ENCODE results near the gene NR2C2.
A peak's percentile ranks its signal among the peaks of the same experiment; 100 is the strongest.

Gene NR2C2

DNA sequence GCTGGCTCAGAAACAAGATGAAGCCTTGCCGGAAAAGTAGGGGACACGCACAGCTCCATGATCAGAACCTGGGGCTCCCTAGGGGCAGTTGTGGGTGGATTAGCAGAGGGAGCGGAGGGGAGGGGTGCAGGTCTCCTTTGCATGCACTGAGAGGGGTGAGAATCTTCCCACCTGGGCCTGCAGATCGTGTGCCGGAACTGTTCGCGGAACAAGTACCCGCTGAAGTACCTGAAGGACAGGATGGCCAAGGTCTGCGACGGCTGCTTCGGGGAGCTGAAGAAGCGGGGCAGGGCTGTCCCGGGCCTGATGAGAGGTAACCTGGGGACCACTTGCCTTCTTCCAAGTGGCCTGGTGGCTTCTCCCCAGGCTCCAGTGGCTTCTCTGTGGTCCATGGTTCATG lies 24.5 kb upstream of the NR2C2 start:
- no peak overlapping the region for H3K4me3 ChIP-seq (ENCODE audit: insufficient read depth, low read length, poor library complexity, severe bottlenecking)
- no peaks in the 10 kb centered on the region for H3F3A ChIP-seq (ENCODE audit: insufficient read depth)
- no peaks in the 10 kb centered on the region for H4K20me1 ChIP-seq (ENCODE audit: low read depth, low read length)
- H3K9me3 ChIP-seq (ENCODE audit: insufficient read depth, low read length), result no peaks in the 10 kb centered on the region
- H3K4me2 ChIP-seq (ENCODE audit: low read depth, low read length, poor library complexity, severe bottlenecking), result no peak overlapping the region
- TF ChIP-seq EZH2phosphoT487 (conservative IDR thresholded peaks at IDR 0.05; ENCODE audit: low read length), result no peak
- TF ChIP-seq, protein P1, sequence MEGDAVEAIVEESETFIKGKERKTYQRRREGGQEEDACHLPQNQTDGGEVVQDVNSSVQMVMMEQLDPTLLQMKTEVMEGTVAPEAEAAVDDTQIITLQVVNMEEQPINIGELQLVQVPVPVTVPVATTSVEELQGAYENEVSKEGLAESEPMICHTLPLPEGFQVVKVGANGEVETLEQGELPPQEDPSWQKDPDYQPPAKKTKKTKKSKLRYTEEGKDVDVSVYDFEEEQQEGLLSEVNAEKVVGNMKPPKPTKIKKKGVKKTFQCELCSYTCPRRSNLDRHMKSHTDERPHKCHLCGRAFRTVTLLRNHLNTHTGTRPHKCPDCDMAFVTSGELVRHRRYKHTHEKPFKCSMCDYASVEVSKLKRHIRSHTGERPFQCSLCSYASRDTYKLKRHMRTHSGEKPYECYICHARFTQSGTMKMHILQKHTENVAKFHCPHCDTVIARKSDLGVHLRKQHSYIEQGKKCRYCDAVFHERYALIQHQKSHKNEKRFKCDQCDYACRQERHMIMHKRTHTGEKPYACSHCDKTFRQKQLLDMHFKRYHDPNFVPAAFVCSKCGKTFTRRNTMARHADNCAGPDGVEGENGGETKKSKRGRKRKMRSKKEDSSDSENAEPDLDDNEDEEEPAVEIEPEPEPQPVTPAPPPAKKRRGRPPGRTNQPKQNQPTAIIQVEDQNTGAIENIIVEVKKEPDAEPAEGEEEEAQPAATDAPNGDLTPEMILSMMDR (IDR thresholded peaks at IDR 0.05; ENCODE audit: insufficient read depth, low read length, poor library complexity, severe bottlenecking), result no peak
- no peaks in the 10 kb centered on the region for H3K36me3 ChIP-seq (ENCODE audit: low read length)
- no peak overlapping the region for H3K27ac ChIP-seq (ENCODE audit: low read depth, low read length)
- no peaks in the 10 kb centered on the region for H3K27me3 ChIP-seq (ENCODE audit: low read length)
- no peak overlapping the region for H3K9ac ChIP-seq (ENCODE audit: low read length)
- H3K9me2 ChIP-seq (replicated peaks; ENCODE audit: insufficient read depth, low read length), result no peaks in the 10 kb centered on the region
- no peak overlapping the region for H2AFZ ChIP-seq (ENCODE audit: low read depth, low read length, severe bottlenecking)
- H3K79me2 ChIP-seq (ENCODE audit: insufficient read depth, low read length), result no peaks in the 10 kb centered on the region

DNA sequence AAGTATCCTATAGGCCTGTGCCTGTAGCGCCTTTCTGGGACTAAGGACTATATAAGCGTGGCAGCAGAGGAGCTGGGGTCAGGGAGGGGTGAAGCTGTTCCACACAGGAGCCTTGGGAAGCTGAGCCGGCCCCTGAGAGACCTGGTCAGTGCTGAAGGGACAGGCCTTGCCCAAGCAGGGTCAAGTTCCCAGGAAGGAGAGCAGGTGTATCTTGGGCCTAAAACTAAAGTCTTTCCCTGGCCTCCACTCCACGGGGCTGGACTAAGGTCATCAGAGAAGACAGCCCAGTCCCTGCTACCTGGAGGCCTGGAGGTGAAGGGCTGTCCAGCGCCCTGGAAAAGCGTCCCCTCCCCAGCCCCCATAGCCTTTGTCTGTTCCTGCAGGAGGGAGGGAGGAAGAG lies 23.9 kb upstream of the NR2C2 start:
- Histone ChIP-seq H4K20me1 (ENCODE audit: low read depth, low read length) (no peaks in the 10 kb centered on the region), H3K27me3 (ENCODE audit: low read length) (no peaks in the 10 kb centered on the region), H2AFZ (ENCODE audit: low read depth, low read length, severe bottlenecking) (no peak overlapping the region), H3K4me3 (ENCODE audit: insufficient read depth, low read length, poor library complexity, severe bottlenecking) (no peak overlapping the region), H3K27ac (ENCODE audit: low read depth, low read length) (no peak overlapping the region), H3K4me2 (ENCODE audit: low read depth, low read length, poor library complexity, severe bottlenecking) (no peak overlapping the region), H3F3A (ENCODE audit: insufficient read depth) (no peaks in the 10 kb centered on the region), H3K79me2 (ENCODE audit: insufficient read depth, low read length) (no peaks in the 10 kb centered on the region), H3K36me3 (ENCODE audit: low read length) (no peaks in the 10 kb centered on the region), H3K9me3 (ENCODE audit: insufficient read depth, low read length) (no peaks in the 10 kb centered on the region), H3K9me2 (replicated peaks; ENCODE audit: insufficient read depth, low read length) (no peaks in the 10 kb centered on the region), H3K9ac (ENCODE audit: low read length) (no peak overlapping the region)
- no peak for TF ChIP-seq EZH2phosphoT487 (conservative IDR thresholded peaks at IDR 0.05; ENCODE audit: low read length)
- TF ChIP-seq, protein P1 (IDR thresholded peaks at IDR 0.05; ENCODE audit: insufficient read depth, low read length, poor library complexity, severe bottlenecking), result no peak

DNA sequence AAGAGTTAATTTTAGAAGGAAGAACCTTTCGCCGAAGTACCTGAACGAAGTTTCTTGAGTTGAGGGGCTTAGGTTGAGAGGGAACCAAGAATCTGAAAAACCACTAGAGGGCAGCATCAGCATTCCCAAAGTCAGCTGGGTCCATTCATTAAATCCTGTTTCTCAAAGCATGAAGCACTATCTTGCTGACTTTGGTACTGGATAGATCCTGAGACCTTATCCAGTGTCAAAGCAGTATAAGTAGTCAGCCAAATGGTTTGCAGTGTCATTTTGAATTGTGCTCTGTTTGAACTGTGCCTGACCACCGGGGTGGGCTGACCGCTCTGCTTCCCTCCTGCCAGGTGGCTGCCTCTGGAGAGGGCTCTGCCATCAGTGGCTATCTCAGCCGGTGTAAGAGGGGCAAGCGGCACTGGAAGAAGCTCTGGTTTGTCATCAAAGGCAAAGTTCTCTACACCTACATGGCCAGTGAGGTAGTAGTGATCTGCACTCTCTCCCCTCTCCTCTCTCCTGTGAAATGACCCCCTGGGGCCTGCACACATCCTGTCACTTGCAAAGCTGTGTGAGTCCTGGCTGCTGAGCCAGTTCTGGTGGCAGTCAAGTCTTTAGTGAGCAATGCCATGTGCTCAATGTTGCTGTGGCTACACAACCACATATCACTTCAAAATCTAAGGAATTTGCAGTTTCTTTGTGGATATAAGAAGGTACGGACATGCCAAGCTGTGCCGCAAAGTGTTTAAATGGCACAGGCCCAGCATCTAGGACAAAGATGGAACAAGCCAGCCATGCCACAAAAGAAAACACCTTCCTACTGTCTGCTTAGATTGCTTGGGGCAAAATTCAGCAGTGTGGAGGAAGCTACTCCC lies 21.4 kb upstream of the NR2C2 start:
- Histone ChIP-seq H3K9me2 (replicated peaks; ENCODE audit: insufficient read depth, low read length) (no peaks in the 10 kb centered on the region), H3K9ac (ENCODE audit: low read length) (no peak overlapping the region), H3K27ac (ENCODE audit: low read depth, low read length) (no peak overlapping the region), H3K4me3 (ENCODE audit: insufficient read depth, low read length, poor library complexity, severe bottlenecking) (no peak overlapping the region), H4K20me1 (ENCODE audit: low read depth, low read length) (no peaks in the 10 kb centered on the region), H3K9me3 (ENCODE audit: insufficient read depth, low read length) (no peaks in the 10 kb centered on the region), H2AFZ (ENCODE audit: low read depth, low read length, severe bottlenecking) (no peak overlapping the region), H3K36me3 (ENCODE audit: low read length) (no peaks in the 10 kb centered on the region), H3K4me2 (ENCODE audit: low read depth, low read length, poor library complexity, severe bottlenecking) (no peak overlapping the region), H3K27me3 (ENCODE audit: low read length) (no peaks in the 10 kb centered on the region), H3K79me2 (ENCODE audit: insufficient read depth, low read length) (no peaks in the 10 kb centered on the region), H3F3A (ENCODE audit: insufficient read depth) (no peaks in the 10 kb centered on the region)
- TF ChIP-seq EZH2phosphoT487 (conservative IDR thresholded peaks at IDR 0.05; ENCODE audit: low read length), result no peak
- TF ChIP-seq, protein P1 (IDR thresholded peaks at IDR 0.05; ENCODE audit: insufficient read depth, low read length, poor library complexity, severe bottlenecking), result peak; percentile 76
